Lower lobe of right lung (tissue), 2 donors: ENCODE data around the gene SLC12A1. TPM values are rescaled to one million over a fixed set of nuclear protein-coding genes. Genes with fewer than 3 reads are reported as not detected.

Experiments
- ATAC-seq, 2 donors: fragments of 200-7000 bp; cut with Tn5 transposase; one replicate each; pipeline ENCODE4 v1.9.1; 2020 to 2022; ENCODE audit warnings: mild to moderate bottlenecking in 2 of 2, moderate library complexity in 2 of 2
- DNase-seq: peaks from one replicate; pipeline ENCODE4 v3.0.0-alpha.2; 2020
- H3K27ac ChIP-seq: fragments of 200-600 bp; one replicate; pipeline ENCODE4 v1.8.0; 2022
- H3K27me3 ChIP-seq: fragments of 200-600 bp; one replicate; pipeline ENCODE4 v1.8.0; 2022; ENCODE audit warnings: low read depth
- H3K36me3 ChIP-seq: fragments of 200-600 bp; one replicate; pipeline ENCODE4 v1.8.0; 2022; ENCODE audit warnings: mild to moderate bottlenecking
- H3K4me1 ChIP-seq: fragments of 200-600 bp; one replicate; pipeline ENCODE4 v1.8.0; 2022
- H3K4me3 ChIP-seq: fragments of 200-600 bp; one replicate; pipeline ENCODE4 v1.8.0; 2022; ENCODE audit warnings: mild to moderate bottlenecking
- H3K9me3 ChIP-seq: fragments of 200-600 bp; one replicate; pipeline ENCODE4 v1.8.0; 2022
- CTCF ChIP-seq: fragments of 200-600 bp; IDR thresholded peaks from one replicate; pipeline ENCODE4 v1.8.0; 2022; ENCODE audit warnings: antibody characterized with exemption, mild to moderate bottlenecking
- intact Hi-C: fragments of 100-400 bp; cut with DNase I; formaldehyde crosslinking; loops from one replicate; pipeline ENCODE4 v1.11.0; 2022
- total RNA-seq: library from RNA; stranded (reverse); fragmentation: NEBNext Ultra II Directional; extraction: Animal tissue kit (Norgen Biotek cat#: 25700); gene quantifications from one replicate; pipeline ENCODE4 v1.2.1, GENCODE V29; 2021
- donor health status: DM: no; HTN: yes; CAD: no; lungs with severe emphysema.

Gene SLC12A1
- total RNA-seq, 1 donor from 2014 or later, result not detected

GRCh38 chr15:48281674-48282073 lies 75.6 kb downstream of the SLC12A1 start:
- Histone ChIP-seq H3K4me1 (no peaks in the 10 kb centered on the region), H3K4me3 (no peak overlapping the region), H3K9me3 (no peaks in the 10 kb centered on the region), H3K27ac (no peak overlapping the region), H3K36me3 (no peaks in the 10 kb centered on the region), H3K27me3 (no peaks in the 10 kb centered on the region)
- TF ChIP-seq CTCF, result no peak
- DNase-seq (no peak), ATAC-seq (no peak)
- intact Hi-C loops, result no loop called here

DNA sequence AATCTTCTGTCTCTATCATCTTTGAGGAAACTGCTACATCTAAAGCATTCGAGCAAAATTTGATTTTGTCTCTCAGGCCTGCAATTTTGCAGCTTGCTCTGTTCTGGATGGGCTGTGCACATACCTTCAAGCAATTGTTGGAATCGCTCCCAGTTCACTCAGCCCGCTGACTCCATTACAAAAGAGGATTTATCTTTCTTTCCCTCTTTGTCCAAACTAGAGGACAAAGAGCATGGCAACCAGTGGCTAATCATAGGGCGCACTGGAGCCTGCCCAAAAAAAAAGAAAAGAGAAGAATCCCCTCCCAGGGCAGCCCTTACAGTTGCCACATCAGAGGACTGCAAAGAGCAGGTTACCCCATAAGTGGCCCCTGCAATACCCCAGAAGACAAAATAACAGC lies 76.1 kb downstream of the SLC12A1 start:
- no peaks in the 10 kb centered on the region for H3K9me3 ChIP-seq
- intact Hi-C loops, result no loop called here
- H3K27me3 ChIP-seq, result no peaks in the 10 kb centered on the region
- H3K36me3 ChIP-seq, result no peaks in the 10 kb centered on the region
- ATAC-seq (no peak), DNase-seq (no peak)
- no peaks in the 10 kb centered on the region for H3K4me1 ChIP-seq
- no peak overlapping the region for H3K27ac ChIP-seq
- H3K4me3 ChIP-seq, result no peak overlapping the region
- no peak for TF ChIP-seq CTCF

- intact Hi-C loops, result no loop called here
- Histone ChIP-seq H3K9me3 (no peaks in the 10 kb centered on the region), H3K27ac (no peak overlapping the region), H3K27me3 (no peaks in the 10 kb centered on the region), H3K4me3 (no peak overlapping the region), H3K4me1 (no peaks in the 10 kb centered on the region), H3K36me3 (no peaks in the 10 kb centered on the region)
- DNase-seq, result no peak
- no peak for ATAC-seq
- TF ChIP-seq CTCF, result no peak
Measured at GRCh38 chr15:48283396-48284145, 77.5 kb downstream of the SLC12A1 start.

GRCh38 chr15:48285329-48286214 lies 79.5 kb downstream of the SLC12A1 start:
- intact Hi-C loops, result no loop called here
- Histone ChIP-seq H3K4me1 (no peaks in the 10 kb centered on the region), H3K9me3 (no peaks in the 10 kb centered on the region), H3K27ac (no peak overlapping the region), H3K4me3 (no peak overlapping the region), H3K36me3 (no peaks in the 10 kb centered on the region), H3K27me3 (no peaks in the 10 kb centered on the region)
- TF ChIP-seq CTCF, result peak; percentile 75
- no peak for DNase-seq
- peak; percentile 83 to 84 for ATAC-seq

DNA sequence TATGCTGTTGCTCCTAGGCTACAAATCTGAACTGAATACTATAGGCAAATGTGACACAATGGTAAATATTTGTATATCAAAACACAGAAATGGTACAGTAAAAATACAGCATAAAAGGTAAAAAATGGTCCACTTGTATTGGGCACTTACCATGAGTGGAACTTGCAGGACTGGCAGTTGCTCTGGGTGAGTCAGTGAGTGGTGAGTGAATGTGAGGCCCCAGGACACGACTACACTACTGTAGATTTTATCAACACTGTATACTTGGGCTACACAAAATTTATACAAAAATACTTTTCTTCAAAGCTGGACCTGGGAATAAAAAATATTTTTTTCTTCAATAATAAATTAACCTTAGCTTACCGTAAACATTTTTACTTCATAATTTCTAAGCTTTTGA lies 83.5 kb downstream of the SLC12A1 start:
- no peak for ATAC-seq
- H3K27me3 ChIP-seq, result no peaks in the 10 kb centered on the region

More for the DNA sequence above, 83.5 kb downstream of the SLC12A1 start:
- DNase-seq, result no peak
- Histone ChIP-seq H3K36me3 (no peaks in the 10 kb centered on the region), H3K4me3 (no peak overlapping the region), H3K9me3 (no peaks in the 10 kb centered on the region), H3K27ac (no peak overlapping the region), H3K4me1 (no peaks in the 10 kb centered on the region)
- TF ChIP-seq CTCF, result no peak
- intact Hi-C loops, result no loop called here
